Panc1 (cell line): ENCODE measurements around the gene LRRC56.

Experiments used
- CTCF ChIP-seq: fragments of 450-650 bp; IDR thresholded peaks from 2 replicates; pipeline ENCODE4 v1.5.1; 2017; ENCODE audit warnings: mild to moderate bottlenecking
- TCF7L2 ChIP-seq: IDR thresholded peaks from 2 replicates; pipeline ENCODE4 v1.6.1; 2011; ENCODE audit warnings: mild to moderate bottlenecking, low read depth, low read length, inconsistent platforms

DNA sequence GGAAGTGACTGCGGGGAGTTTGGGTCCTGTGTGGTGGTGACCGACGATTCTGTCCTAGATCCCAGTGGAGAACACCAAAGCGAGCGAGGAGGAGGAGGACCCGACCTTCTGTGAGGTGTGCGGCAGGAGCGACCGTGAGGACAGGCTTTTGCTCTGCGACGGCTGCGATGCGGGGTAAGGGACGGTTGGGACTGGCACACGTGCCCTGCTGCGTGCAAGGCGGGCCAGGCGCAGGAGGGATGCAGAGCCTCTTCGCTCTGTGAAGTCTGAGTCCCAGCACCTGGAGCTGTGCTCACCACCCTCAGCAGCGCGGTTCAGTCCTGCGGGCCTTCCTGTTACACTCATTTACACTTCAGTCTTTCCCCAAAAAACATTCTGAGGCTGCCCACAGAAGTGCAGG lies 55.2 kb downstream of the LRRC56 start:
- TF ChIP-seq CTCF, result no peak
- no peak for TF ChIP-seq TCF7L2
